Measurements from ENCODE around the gene TRPV6.
A peak's percentile ranks its signal among the peaks of the same experiment; 100 is the strongest.

TRPV6 gene

GRCh38 chr7:142868188-142868985, 17.2 kb downstream of the TRPV6 start:
- TF ChIP-seq BACH2 (CRISPR knock-in tag; IDR thresholded peaks at IDR 0.05; ENCODE audit: borderline replicate concordance), result no peak
- no peak for ATAC-seq

- TF ChIP-seq ESRRG (CRISPR knock-in tag; IDR thresholded peaks at IDR 0.05) (no peak), TOX (CRISPR knock-in tag; IDR thresholded peaks at IDR 0.05; ENCODE audit: borderline replicate concordance) (no peak), ISL1 (CRISPR knock-in tag; IDR thresholded peaks at IDR 0.05) (no peak), ZNF565 (CRISPR knock-in tag; conservative IDR thresholded peaks at IDR 0.05; ENCODE audit: low read depth) (no peak), CSDC2 (CRISPR knock-in tag; IDR thresholded peaks at IDR 0.05) (no peak), PATZ1 (CRISPR knock-in tag; IDR thresholded peaks at IDR 0.05; ENCODE audit: borderline replicate concordance) (no peak), ZC3H10 (CRISPR knock-in tag; IDR thresholded peaks at IDR 0.05) (no peak), ZFP3 (CRISPR knock-in tag; IDR thresholded peaks at IDR 0.05) (no peak)
- no peak for ATAC-seq
Measured at GRCh38 chr7:142867398-142868187, 18.0 kb downstream of the TRPV6 start.

GRCh38 chr7:142867097-142867378, 18.5 kb downstream of the TRPV6 start:
- TF ChIP-seq ZNF8 (CRISPR knock-in tag; IDR thresholded peaks at IDR 0.05) (no peak), ZNF565 (CRISPR knock-in tag; conservative IDR thresholded peaks at IDR 0.05; ENCODE audit: low read depth) (no peak), CREB5 (CRISPR knock-in tag; IDR thresholded peaks at IDR 0.05; ENCODE audit: low read depth) (no peak), OSR1 (CRISPR knock-in tag; IDR thresholded peaks at IDR 0.05) (no peak), CSDC2 (CRISPR knock-in tag; IDR thresholded peaks at IDR 0.05) (no peak), PPARA (CRISPR knock-in tag; IDR thresholded peaks at IDR 0.05; ENCODE audit: borderline replicate concordance) (no peak), GLIS3 (CRISPR knock-in tag; IDR thresholded peaks at IDR 0.05) (no peak), ZFP3 (CRISPR knock-in tag; IDR thresholded peaks at IDR 0.05) (no peak), ZC3H10 (CRISPR knock-in tag; IDR thresholded peaks at IDR 0.05) (no peak), ISL1 (CRISPR knock-in tag; IDR thresholded peaks at IDR 0.05) (no peak), ZFP30 (CRISPR knock-in tag; IDR thresholded peaks at IDR 0.05) (no peak), ARNTL (CRISPR knock-in tag; IDR thresholded peaks at IDR 0.05; ENCODE audit: borderline replicate concordance, low read depth) (no peak), ZNF70 (CRISPR knock-in tag; IDR thresholded peaks at IDR 0.05) (no peak), TSHZ2 (CRISPR knock-in tag; IDR thresholded peaks at IDR 0.05) (no peak)

GRCh38 chr7:142866361-142867096, 19.0 kb downstream of the TRPV6 start:
- TF ChIP-seq ZFP3 (CRISPR knock-in tag; IDR thresholded peaks at IDR 0.05) (no peak), TSHZ2 (CRISPR knock-in tag; IDR thresholded peaks at IDR 0.05) (no peak), GLIS3 (CRISPR knock-in tag; IDR thresholded peaks at IDR 0.05) (no peak), ZNF8 (CRISPR knock-in tag; IDR thresholded peaks at IDR 0.05) (no peak), ZFP30 (CRISPR knock-in tag; IDR thresholded peaks at IDR 0.05) (no peak), ARNTL (CRISPR knock-in tag; IDR thresholded peaks at IDR 0.05; ENCODE audit: borderline replicate concordance, low read depth) (no peak)
- ATAC-seq, result peak; percentile 89

More at GRCh38 chr7:142867097-142867378, 18.5 kb downstream of the TRPV6 start:
- ATAC-seq, result no peak

Measured in SK-N-SH treated with all-trans-retinoic acid at 6 μM for 48 hours (cell line).